Panc1 (cell line): ENCODE data around the gene PHLDB2. TPM values are rescaled to one million over a fixed set of nuclear protein-coding genes. Genes with fewer than 3 reads are reported as not detected.

ENCODE experiments used
- ATAC-seq: fragments of 200-7000 bp; cut with Tn5 transposase; 2 replicates; pipeline ENCODE4 v1.9.1; 2020; ENCODE audit warnings: mild to moderate bottlenecking, moderate library complexity
- BruUV-seq: library from RNA; stranded (reverse); fragments of 400-500 nt; replicated peaks from 2 replicates; lab custom pipeline; 2021; lab: Mats Ljungman, UMichigan
- CTCF ChIA-PET: fragments of 300-600 bp; sonication (Branson Sonifier 250); formaldehyde crosslinking; loops from one replicate; lab custom pipeline; 2022; ENCODE audit warnings: antibody characterized with exemption; lab: Charles Lee
- POLR2A ChIA-PET: fragments of 300-600 bp; sonication (Branson Sonifier 250); formaldehyde crosslinking; loops from one replicate; lab custom pipeline; 2022; ENCODE audit warnings: antibody characterized with exemption; lab: Charles Lee
- DNase-seq: peaks from one replicate; pipeline ENCODE4 v3.0.0-alpha.2; 2010; ENCODE audit warnings: low read depth, low spot score
- H3K27ac ChIP-seq: 2 replicates; pipeline ENCODE4 v1.5.1; 2011; ENCODE audit warnings: mild to moderate bottlenecking, low read length, inconsistent platforms
- H3K27me3 ChIP-seq: fragments of 200-500 bp; sonication (Bioruptor generic); 2 replicates; pipeline ENCODE4 v1.6.0; 2014; ENCODE audit warnings: low read length, inconsistent platforms; ENCODE audit not compliant: control insufficient read depth, insufficient read depth
- H3K36me3 ChIP-seq: fragments of 200-500 bp; sonication (Bioruptor generic); 2 replicates; pipeline ENCODE4 v1.5.1; 2014; ENCODE audit warnings: inconsistent platforms, mild to moderate bottlenecking, low read length, moderate library complexity; ENCODE audit not compliant: control insufficient read depth, insufficient read depth
- H3K4me1 ChIP-seq: 2 replicates; pipeline ENCODE4 v1.5.1; 2011; ENCODE audit warnings: inconsistent platforms, mild to moderate bottlenecking, low read length, moderate library complexity; ENCODE audit not compliant: control insufficient read depth, insufficient read depth
- H3K4me3 ChIP-seq, 2 experiments: 2 replicates each; pipeline ENCODE4 v1.5.1; 2011 to 2012; ENCODE audit warnings: low read depth in 2 of 2, low read length in 2 of 2, mild to moderate bottlenecking in 2 of 2, inconsistent platforms in 1 of 2, moderate library complexity in 1 of 2
- H3K9me3 ChIP-seq: fragments of 200-500 bp; sonication (Bioruptor generic); 2 replicates; pipeline ENCODE4 v1.5.1; 2014; ENCODE audit warnings: low read depth, mild to moderate bottlenecking, inconsistent platforms, low read length, moderate library complexity; ENCODE audit not compliant: control insufficient read depth, insufficient read depth
- POLR2AphosphoS5 ChIP-seq: IDR thresholded peaks from 2 replicates; pipeline ENCODE4 v1.6.1; 2012; ENCODE audit warnings: mild to moderate bottlenecking, low read depth, low read length, moderate library complexity
- REST ChIP-seq, 2 experiments: IDR thresholded peaks; 2 replicates each; pipeline ENCODE4 v1.6.1; 2011 to 2012; ENCODE audit warnings: low read depth in 2 of 2, control low read depth in 1 of 2, low read length in 1 of 2, mild to moderate bottlenecking in 1 of 2, moderate library complexity in 1 of 2; ENCODE audit not compliant: insufficient read depth in 1 of 2
- SIN3A ChIP-seq: IDR thresholded peaks from 2 replicates; pipeline ENCODE4 v1.6.1; 2012; ENCODE audit warnings: low read depth, mild to moderate bottlenecking, low read length, moderate library complexity, borderline replicate concordance; ENCODE audit not compliant: insufficient read depth
- TCF7L2 ChIP-seq: IDR thresholded peaks from 2 replicates; pipeline ENCODE4 v1.6.1; 2011; ENCODE audit warnings: mild to moderate bottlenecking, low read depth, low read length, inconsistent platforms
- in situ Hi-C: cut with HindIII; loops from 2 replicates; pipeline ENCODE4 v1.10.0; 2016; ENCODE audit warnings: low sequenced_read_pairs, low pct_unique_long_range_greater_than_20kb
- intact Hi-C: fragments of 100-400 bp; cut with micrococcal nuclease; formaldehyde crosslinking; loops from one replicate; pipeline ENCODE4 v1.10.0; 2022; ENCODE audit not compliant: unreplicated experiment
- total RNA-seq: library from RNA; stranded (reverse); gene quantifications from one replicate; pipeline ENCODE4 v1.2.1, GENCODE V29; 2021; ENCODE audit not compliant: unreplicated experiment
- TF ChIP-seq, protein P1 (sequence below): fragments of 450-650 bp; IDR thresholded peaks from 2 replicates; pipeline ENCODE4 v1.5.1; 2017; ENCODE audit warnings: mild to moderate bottlenecking

Gene PHLDB2
- total RNA-seq, 1 experiment from 2014 or later: 11.3 TPM

DNA sequence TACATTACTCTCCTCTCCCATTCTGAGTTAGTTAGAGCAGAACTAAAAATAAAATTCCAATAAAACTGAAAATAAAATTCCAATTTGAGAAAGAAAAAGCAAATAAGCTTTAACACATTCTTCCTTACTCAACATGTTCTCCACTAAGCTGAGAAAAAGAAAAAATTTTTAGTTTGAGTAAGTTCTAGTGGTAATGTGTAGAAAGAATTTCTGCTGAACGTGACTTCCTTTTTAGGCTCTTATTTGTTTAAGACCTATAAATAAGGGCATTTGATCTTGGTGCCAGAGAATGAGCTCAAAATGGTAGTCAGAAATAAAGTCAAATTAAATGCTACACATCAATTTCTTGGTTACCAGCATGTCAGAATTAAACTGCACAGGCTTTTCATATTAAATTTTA, 62.1 kb downstream of the PHLDB2 start:
- in situ Hi-C loops (no loop called here), intact Hi-C loops (no loop called here)
- Histone ChIP-seq H3K4me1 (no peaks in the 10 kb centered on the region; the same call in 1 of the 2 replicates), H3K9me3 (no peaks in the 10 kb centered on the region), H3K4me3 (no peak overlapping the region), H3K27ac (no peak overlapping the region), H3K36me3 (no peaks in the 10 kb centered on the region), H3K27me3 (no peaks in the 10 kb centered on the region)
- POLR2A ChIA-PET: no interaction called here
- ATAC-seq: no peak
- no TSS peak for BruUV-seq
- TF ChIP-seq TCF7L2 (no peak), SIN3A (no peak), REST (IDR thresholded peaks at IDR 0.05; ENCODE audit: insufficient read depth in 1 of 2, low read depth in 2 of 2, low read length in 1 of 2) (no peak), POLR2AphosphoS5 (no peak)
- TF ChIP-seq, protein P1, sequence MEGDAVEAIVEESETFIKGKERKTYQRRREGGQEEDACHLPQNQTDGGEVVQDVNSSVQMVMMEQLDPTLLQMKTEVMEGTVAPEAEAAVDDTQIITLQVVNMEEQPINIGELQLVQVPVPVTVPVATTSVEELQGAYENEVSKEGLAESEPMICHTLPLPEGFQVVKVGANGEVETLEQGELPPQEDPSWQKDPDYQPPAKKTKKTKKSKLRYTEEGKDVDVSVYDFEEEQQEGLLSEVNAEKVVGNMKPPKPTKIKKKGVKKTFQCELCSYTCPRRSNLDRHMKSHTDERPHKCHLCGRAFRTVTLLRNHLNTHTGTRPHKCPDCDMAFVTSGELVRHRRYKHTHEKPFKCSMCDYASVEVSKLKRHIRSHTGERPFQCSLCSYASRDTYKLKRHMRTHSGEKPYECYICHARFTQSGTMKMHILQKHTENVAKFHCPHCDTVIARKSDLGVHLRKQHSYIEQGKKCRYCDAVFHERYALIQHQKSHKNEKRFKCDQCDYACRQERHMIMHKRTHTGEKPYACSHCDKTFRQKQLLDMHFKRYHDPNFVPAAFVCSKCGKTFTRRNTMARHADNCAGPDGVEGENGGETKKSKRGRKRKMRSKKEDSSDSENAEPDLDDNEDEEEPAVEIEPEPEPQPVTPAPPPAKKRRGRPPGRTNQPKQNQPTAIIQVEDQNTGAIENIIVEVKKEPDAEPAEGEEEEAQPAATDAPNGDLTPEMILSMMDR: no peak
- CTCF ChIA-PET: interaction anchor here (0.5 kb wide), 1 partner anchor 47 kb away, joined by 10 read pairs; no protein-coding TSS in a partner anchor
- no peak for DNase-seq

DNA sequence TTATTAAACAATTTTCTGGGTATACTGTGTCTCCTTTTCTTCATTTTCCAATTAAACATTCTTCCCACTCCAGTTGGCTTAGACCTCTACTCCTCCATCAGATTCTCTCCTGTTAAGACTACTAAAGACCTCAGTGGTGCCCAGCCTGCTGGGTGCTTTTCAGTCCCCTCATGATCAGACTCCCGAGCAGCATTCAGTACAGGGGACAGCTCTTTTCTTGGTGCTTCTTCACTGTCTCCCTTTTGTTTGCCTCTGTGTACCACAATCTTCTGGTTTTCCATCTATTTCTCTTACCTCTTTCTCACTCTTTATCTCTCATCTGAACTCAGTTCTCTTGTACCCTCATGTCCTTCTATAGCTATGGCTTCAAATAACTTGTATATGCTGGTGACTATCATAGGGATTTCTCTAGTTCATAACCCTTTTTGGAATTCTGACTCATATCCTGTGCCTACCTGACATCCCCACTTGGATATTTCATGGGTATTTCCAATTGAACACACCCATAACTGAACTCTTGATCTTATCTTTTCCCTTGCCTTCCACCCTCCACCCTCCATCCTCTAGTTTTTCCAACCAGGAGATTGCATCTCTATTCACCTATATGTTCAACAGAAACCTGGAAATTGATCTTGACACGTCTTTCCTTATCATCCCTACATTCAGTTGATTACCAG, 64.2 kb downstream of the PHLDB2 start:
- no TSS peak for BruUV-seq
- H3K27me3 ChIP-seq: no peaks in the 10 kb centered on the region
- H3K4me1 ChIP-seq: no peaks in the 10 kb centered on the region
- no peaks in the 10 kb centered on the region for H3K9me3 ChIP-seq
- ChIA-PET POLR2A (no interaction called here), CTCF (no interaction called here)
- TF ChIP-seq SIN3A (no peak), POLR2AphosphoS5 (no peak), TCF7L2 (no peak), REST (IDR thresholded peaks at IDR 0.05; ENCODE audit: insufficient read depth in 1 of 2, low read depth in 2 of 2, low read length in 1 of 2) (no peak)
- DNase-seq: no peak
- no peak overlapping the region for H3K27ac ChIP-seq
- in situ Hi-C loops (no loop called here), intact Hi-C loops (no loop called here)
- H3K36me3 ChIP-seq: no peaks in the 10 kb centered on the region
- ATAC-seq: peak; percentile 65
- H3K4me3 ChIP-seq: no peak overlapping the region
